Lower lobe of right lung (tissue), 2 donors: Measurements from ENCODE around the gene C15orf39. TPM values are rescaled to one million over a fixed set of nuclear protein-coding genes. Genes with fewer than 3 reads are reported as not detected.

Source experiments
- ATAC-seq, 2 donors: fragments of 200-7000 bp; cut with Tn5 transposase; one replicate each; pipeline ENCODE4 v1.9.1; 2020 to 2022; ENCODE audit warnings: mild to moderate bottlenecking in 2 of 2, moderate library complexity in 2 of 2
- DNase-seq: peaks from one replicate; pipeline ENCODE4 v3.0.0-alpha.2; 2020
- H3K27ac ChIP-seq: fragments of 200-600 bp; one replicate; pipeline ENCODE4 v1.8.0; 2022
- H3K27me3 ChIP-seq: fragments of 200-600 bp; one replicate; pipeline ENCODE4 v1.8.0; 2022; ENCODE audit warnings: low read depth
- H3K36me3 ChIP-seq: fragments of 200-600 bp; one replicate; pipeline ENCODE4 v1.8.0; 2022; ENCODE audit warnings: mild to moderate bottlenecking
- H3K4me1 ChIP-seq: fragments of 200-600 bp; one replicate; pipeline ENCODE4 v1.8.0; 2022
- H3K4me3 ChIP-seq: fragments of 200-600 bp; one replicate; pipeline ENCODE4 v1.8.0; 2022; ENCODE audit warnings: mild to moderate bottlenecking
- H3K9me3 ChIP-seq: fragments of 200-600 bp; one replicate; pipeline ENCODE4 v1.8.0; 2022
- intact Hi-C: fragments of 100-400 bp; cut with DNase I; formaldehyde crosslinking; loops from one replicate; pipeline ENCODE4 v1.11.0; 2022
- total RNA-seq: library from RNA; stranded (reverse); fragmentation: NEBNext Ultra II Directional; extraction: Animal tissue kit (Norgen Biotek cat#: 25700); gene quantifications from one replicate; pipeline ENCODE4 v1.2.1, GENCODE V29; 2021
- TF ChIP-seq, protein P1 (sequence below): fragments of 200-600 bp; IDR thresholded peaks from one replicate; pipeline ENCODE4 v1.8.0; 2022; ENCODE audit warnings: antibody characterized with exemption, mild to moderate bottlenecking
- donor health status: DM: no; HTN: yes; CAD: no; lungs with severe emphysema.

The C15orf39 gene
- total RNA-seq, 1 donor from 2014 or later, result 36.3 TPM

DNA sequence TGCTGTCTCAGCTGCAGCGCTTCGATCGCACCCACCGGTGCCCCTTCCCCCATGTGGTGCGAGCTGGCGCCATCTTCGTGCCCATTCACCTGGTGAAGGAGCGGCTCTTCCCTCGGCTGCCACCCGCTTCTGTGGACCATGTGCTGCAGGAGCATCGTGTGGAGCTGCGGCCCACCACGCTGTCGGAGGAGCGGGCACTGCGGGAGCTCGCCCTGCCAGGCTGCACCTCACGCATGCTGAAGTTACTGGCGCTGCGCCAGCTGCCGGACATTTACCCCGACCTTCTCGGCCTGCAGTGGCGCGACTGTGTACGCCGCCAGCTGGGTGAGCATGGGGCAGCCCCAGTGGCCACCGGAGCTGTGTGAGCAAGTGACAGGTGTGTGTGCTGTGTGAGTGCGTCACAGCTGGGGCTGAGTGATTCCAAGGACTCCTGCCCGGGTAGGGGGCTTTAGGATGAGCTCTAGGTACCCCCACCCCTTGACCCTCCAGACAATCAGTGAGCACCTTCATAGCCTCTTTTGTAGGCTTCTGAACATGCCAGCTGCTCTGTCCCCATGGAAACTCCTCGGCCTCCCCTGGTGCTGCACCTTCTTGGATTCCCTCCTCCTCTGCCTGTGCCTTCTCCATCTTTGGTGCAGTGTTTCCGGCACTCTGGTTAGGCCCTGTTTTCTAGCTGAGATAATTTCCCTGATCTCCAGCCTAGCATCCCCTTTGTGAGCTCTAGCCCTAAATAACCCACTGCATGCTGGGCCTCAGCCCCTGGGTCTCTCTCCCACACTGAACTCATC, 7.0 kb downstream of the C15orf39 start:
- H3K9me3 ChIP-seq, result no peaks in the 10 kb centered on the region
- intact Hi-C loops, result loop anchor here (5.0 kb wide), 1 partner anchor 181 kb away; no protein-coding TSS in a partner anchor
- DNase-seq (no peak), ATAC-seq (no peak)
- TF ChIP-seq, protein P1, sequence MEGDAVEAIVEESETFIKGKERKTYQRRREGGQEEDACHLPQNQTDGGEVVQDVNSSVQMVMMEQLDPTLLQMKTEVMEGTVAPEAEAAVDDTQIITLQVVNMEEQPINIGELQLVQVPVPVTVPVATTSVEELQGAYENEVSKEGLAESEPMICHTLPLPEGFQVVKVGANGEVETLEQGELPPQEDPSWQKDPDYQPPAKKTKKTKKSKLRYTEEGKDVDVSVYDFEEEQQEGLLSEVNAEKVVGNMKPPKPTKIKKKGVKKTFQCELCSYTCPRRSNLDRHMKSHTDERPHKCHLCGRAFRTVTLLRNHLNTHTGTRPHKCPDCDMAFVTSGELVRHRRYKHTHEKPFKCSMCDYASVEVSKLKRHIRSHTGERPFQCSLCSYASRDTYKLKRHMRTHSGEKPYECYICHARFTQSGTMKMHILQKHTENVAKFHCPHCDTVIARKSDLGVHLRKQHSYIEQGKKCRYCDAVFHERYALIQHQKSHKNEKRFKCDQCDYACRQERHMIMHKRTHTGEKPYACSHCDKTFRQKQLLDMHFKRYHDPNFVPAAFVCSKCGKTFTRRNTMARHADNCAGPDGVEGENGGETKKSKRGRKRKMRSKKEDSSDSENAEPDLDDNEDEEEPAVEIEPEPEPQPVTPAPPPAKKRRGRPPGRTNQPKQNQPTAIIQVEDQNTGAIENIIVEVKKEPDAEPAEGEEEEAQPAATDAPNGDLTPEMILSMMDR, result no peak
- H3K36me3 ChIP-seq, result peaks cover 79% of the 10 kb centered on the region
- no peaks in the 10 kb centered on the region for H3K27me3 ChIP-seq
- H3K4me3 ChIP-seq, result no peak overlapping the region
- H3K27ac ChIP-seq, result no peak overlapping the region
- H3K4me1 ChIP-seq, result peaks cover 47% of the 10 kb centered on the region

GRCh38 chr15:75209289-75209676, 7.6 kb downstream of the C15orf39 start:
- Histone ChIP-seq H3K4me3 (no peak overlapping the region), H3K9me3 (no peaks in the 10 kb centered on the region), H3K27ac (no peak overlapping the region), H3K36me3 (peaks cover 84% of the 10 kb centered on the region), H3K4me1 (peaks cover 41% of the 10 kb centered on the region), H3K27me3 (no peaks in the 10 kb centered on the region)
- DNase-seq (no peak), ATAC-seq (no peak)
- TF ChIP-seq, protein P1, result no peak
- intact Hi-C loops, result loop anchor here (5.0 kb wide), 1 partner anchor 182 kb away; no protein-coding TSS in a partner anchor

- Histone ChIP-seq H3K27ac (no peak overlapping the region), H3K27me3 (no peaks in the 10 kb centered on the region), H3K9me3 (no peaks in the 10 kb centered on the region), H3K36me3 (peaks cover 88% of the 10 kb centered on the region), H3K4me1 (peaks cover 26% of the 10 kb centered on the region), H3K4me3 (no peak overlapping the region)
- ATAC-seq, result no peak
- TF ChIP-seq, protein P1, result no peak
- no peak for DNase-seq
- intact Hi-C loops, result no loop called here
Observed at GRCh38 chr15:75210811-75211230, 9.1 kb downstream of the C15orf39 start.

- peaks cover 80% of the 10 kb centered on the region for H3K36me3 ChIP-seq
Observed at GRCh38 chr15:75211436-75212199, 9.9 kb downstream of the C15orf39 start.

GRCh38 chr15:75212200-75212858, 10.6 kb downstream of the C15orf39 start:
- TF ChIP-seq, protein P1, result no peak
- Histone ChIP-seq H3K4me3 (no peak overlapping the region), H3K9me3 (no peaks in the 10 kb centered on the region), H3K27me3 (no peaks in the 10 kb centered on the region), H3K36me3 (peaks cover 73% of the 10 kb centered on the region), H3K27ac (no peak overlapping the region), H3K4me1 (peaks cover 26% of the 10 kb centered on the region)
- DNase-seq, result no peak
- intact Hi-C loops, result no loop called here
- ATAC-seq, result no peak

More at GRCh38 chr15:75211436-75212199, 9.9 kb downstream of the C15orf39 start:
- Histone ChIP-seq H3K4me3 (no peak overlapping the region), H3K27ac (no peak overlapping the region), H3K9me3 (no peaks in the 10 kb centered on the region), H3K27me3 (no peaks in the 10 kb centered on the region), H3K4me1 (peaks cover 26% of the 10 kb centered on the region)
- DNase-seq (no peak), ATAC-seq (no peak)
- intact Hi-C loops, result no loop called here
- TF ChIP-seq, protein P1, result no peak
